IMR-90 (cell line): Measurements from ENCODE around the gene TGM4. TPM values are rescaled to one million over a fixed set of nuclear protein-coding genes. Genes with fewer than 3 reads are reported as not detected.

Source experiments
- ATAC-seq: fragments of 200-7000 bp; cut with Tn5 transposase; 2 replicates; pipeline ENCODE4 v1.9.1; 2020; ENCODE audit warnings: low read depth, mild to moderate bottlenecking, moderate library complexity
- BruUV-seq: library from RNA; stranded (reverse); fragments of 400-500 nt; replicated peaks from 2 replicates; lab custom pipeline; 2021; lab: Mats Ljungman, UMichigan
- CTCF ChIA-PET: fragments of 300-600 bp; formaldehyde crosslinking; extraction: SDS; loops from one replicate; lab custom pipeline; 2021; ENCODE audit warnings: antibody characterized with exemption; lab: Yijun Ruan, JAX
- POLR2A ChIA-PET: fragments of 300-600 bp; sonication (Branson Sonifier 250); formaldehyde crosslinking; loops from one replicate; lab custom pipeline; 2022; ENCODE audit warnings: antibody characterized with exemption; ENCODE audit not compliant: unreplicated experiment; lab: Charles Lee
- DNase-seq: peaks from one replicate; pipeline ENCODE4 v3.0.0; 2013
- H2AFZ ChIP-seq: replicated peaks from 2 replicates; pipeline ENCODE3; 2013; ENCODE audit warnings: low read length, mild to moderate bottlenecking; ENCODE audit not compliant: poor library complexity
- H2AK5ac ChIP-seq: 2 replicates; pipeline ENCODE4 v1.6.1; 2013; ENCODE audit warnings: low read depth, low read length, inconsistent platforms
- H2AK9ac ChIP-seq: replicated peaks from 2 replicates; pipeline ENCODE3; 2013; ENCODE audit warnings: mild to moderate bottlenecking, low read depth, low read length, moderate library complexity; ENCODE audit not compliant: poor library complexity
- H2BK120ac ChIP-seq: 2 replicates; pipeline ENCODE4 v1.6.1; 2013; ENCODE audit warnings: low read depth, low read length, inconsistent platforms
- H2BK15ac ChIP-seq: 3 replicates; pipeline ENCODE4 v1.6.1; 2013; ENCODE audit warnings: low read depth, low read length, inconsistent platforms
- H2BK20ac ChIP-seq: 2 replicates; pipeline ENCODE4 v1.6.1; 2013; ENCODE audit warnings: low read depth, mild to moderate bottlenecking, inconsistent platforms, low read length, moderate library complexity
- H2BK5ac ChIP-seq: 2 replicates; pipeline ENCODE4 v1.6.1; 2013; ENCODE audit warnings: mild to moderate bottlenecking, low read depth, low read length, inconsistent platforms; ENCODE audit not compliant: poor library complexity, severe bottlenecking
- H3K14ac ChIP-seq: replicated peaks from 2 replicates; pipeline ENCODE4 v1.6.1; 2013; ENCODE audit warnings: low read depth, low read length, inconsistent platforms
- H3K18ac ChIP-seq: 2 replicates; pipeline ENCODE4 v1.6.1; 2013; ENCODE audit warnings: low read depth, low read length, control low read depth
- H3K23ac ChIP-seq: 2 replicates; pipeline ENCODE4 v1.6.1; 2013; ENCODE audit warnings: low read depth, low read length, inconsistent platforms
- H3K27ac ChIP-seq: 2 replicates; pipeline ENCODE4 v1.5.1; 2013; ENCODE audit warnings: mild to moderate bottlenecking, control low read depth, low read length; ENCODE audit not compliant: insufficient read depth
- H3K27me3 ChIP-seq: 2 replicates; pipeline ENCODE4 v1.6.1; 2013; ENCODE audit warnings: low read length; ENCODE audit not compliant: control insufficient read depth, insufficient read depth
- H3K36me3 ChIP-seq: 2 replicates; pipeline ENCODE4 v1.6.1; 2013; ENCODE audit warnings: low read length, mixed read lengths; ENCODE audit not compliant: control insufficient read depth, insufficient read depth
- H3K4ac ChIP-seq: 2 replicates; pipeline ENCODE4 v1.6.1; 2013; ENCODE audit warnings: low read depth, low read length, inconsistent platforms
- H3K4me1 ChIP-seq: 2 replicates; pipeline ENCODE4 v1.6.1; 2013; ENCODE audit warnings: low read length, mixed read lengths; ENCODE audit not compliant: control insufficient read depth, insufficient read depth
- H3K4me2 ChIP-seq: 2 replicates; pipeline ENCODE4 v1.6.1; 2013; ENCODE audit warnings: low read depth, mild to moderate bottlenecking, control low read depth, low read length, moderate library complexity
- H3K4me3 ChIP-seq: 2 replicates; pipeline ENCODE4 v1.5.1; 2013; ENCODE audit warnings: low read depth, mild to moderate bottlenecking, control low read depth, low read length, moderate library complexity; ENCODE audit not compliant: insufficient read depth
- H3K56ac ChIP-seq: 2 replicates; pipeline ENCODE4 v1.6.1; 2013; ENCODE audit warnings: low read length, inconsistent platforms; ENCODE audit not compliant: insufficient read depth; ENCODE audit errors: extremely low read depth
- H3K79me1 ChIP-seq, 2 experiments: 2 replicates each; pipeline ENCODE4 v1.6.1; 2013; ENCODE audit warnings: low read length in 2 of 2, inconsistent platforms in 1 of 2, low read depth in 1 of 2
- H3K9ac ChIP-seq: 2 replicates; pipeline ENCODE4 v1.6.1; 2013; ENCODE audit warnings: low read depth, low read length, control low read depth
- H3K9me1 ChIP-seq: 2 replicates; pipeline ENCODE4 v1.6.1; 2013; ENCODE audit warnings: low read length, inconsistent platforms; ENCODE audit not compliant: insufficient read depth
- H3K9me3 ChIP-seq: 2 replicates; pipeline ENCODE4 v1.6.1; 2013; ENCODE audit warnings: low read length; ENCODE audit not compliant: control insufficient read depth, insufficient read depth
- H4K20me1 ChIP-seq: 2 replicates; pipeline ENCODE4 v1.6.1; 2013; ENCODE audit warnings: low read length, inconsistent platforms; ENCODE audit not compliant: insufficient read depth
- H4K5ac ChIP-seq: 2 replicates; pipeline ENCODE4 v1.6.1; 2013; ENCODE audit warnings: mild to moderate bottlenecking, low read depth, low read length, control low read depth
- H4K8ac ChIP-seq, 2 experiments: 2 replicates each; pipeline ENCODE4 v1.6.1; 2013; ENCODE audit warnings: low read depth in 2 of 2, low read length in 2 of 2, control low read depth in 1 of 2, inconsistent platforms in 1 of 2
- H4K91ac ChIP-seq: 2 replicates; pipeline ENCODE4 v1.6.1; 2013; ENCODE audit warnings: low read depth, low read length, inconsistent platforms; ENCODE audit not compliant: insufficient read depth
- RFX5 ChIP-seq: IDR thresholded peaks from 2 replicates; pipeline ENCODE4 v1.8.0; 2012; ENCODE audit warnings: low read depth, mild to moderate bottlenecking, low read length, moderate library complexity
- WGBS, 2 experiments: methylation state at CpG; one replicate each; pipeline versions ENCODE4 v1.1.5 to v1.1.7; 2013; ENCODE audit warnings: missing lambda C conversion rate in 2 of 2; ENCODE audit not compliant: insufficient read length in 1 of 2; ENCODE audit errors: extremely low coverage in 2 of 2; 5-methylcytosine and 5-hydroxymethylcytosine counted together
- dilution Hi-C: fragments of 300-500 bp; cut with HindIII; formaldehyde crosslinking; loops from one replicate; pipeline ENCODE4 v1.14.3; 2018; ENCODE audit warnings: low sequenced_read_pairs; ENCODE audit not compliant: unreplicated experiment
- in situ Hi-C: fragments of 300-500 bp; cut with MboI; formaldehyde crosslinking; loops from 3 replicates; pipeline ENCODE4 v1.14.3; 2019; ENCODE audit warnings: low sequenced_read_pairs, inconsistent platforms, mixed read lengths
- intact Hi-C: fragments of 100-400 bp; cut with micrococcal nuclease; formaldehyde crosslinking; loops from 2 replicates; pipeline ENCODE4 v1.10.0; 2022
- polyA plus RNA-seq, 3 experiments: library from polyadenylated mRNA; depleted of rRNA; stranded (reverse); fragments of >200 nt; gene quantifications; 2 replicates each; pipeline ENCODE4 v1.2.3, GENCODE V29; 2012; ENCODE audit warnings: low replicate concordance in 1 of 3
- total RNA-seq: library from RNA; depleted of rRNA; stranded (reverse); fragments of >200 nt; gene quantifications from 2 replicates; pipeline ENCODE4 v1.2.3, GENCODE V29; 2012

The TGM4 gene
- total and polyA plus RNA-seq, 2 of the 4 experiments (the other 2 are of a cell fraction), result under 0.01 to 0.10 TPM

GRCh38 chr3:44926172-44926571 lies 51.8 kb downstream of the TGM4 start:
- intact Hi-C loops (no loop called here), in situ Hi-C loops (no loop called here), dilution Hi-C loops (no loop called here)
- TSS peak; percentile 56 for BruUV-seq
- DNase-seq (no peak), ATAC-seq (no peak)
- Histone ChIP-seq H2BK20ac (no peak overlapping the region), H2AK5ac (no peak overlapping the region), H3K9ac (no peak overlapping the region), H4K20me1 (no peaks in the 10 kb centered on the region), H3K4ac (no peak overlapping the region), H2AFZ (no peak overlapping the region), H2AK9ac (no peak overlapping the region), H3K4me2 (no peak overlapping the region), H3K4me3 (no peak overlapping the region), H3K9me3 (no peaks in the 10 kb centered on the region), H3K23ac (no peak overlapping the region), H2BK15ac (no peak overlapping the region), H3K36me3 (peaks cover 44% of the 10 kb centered on the region), H4K8ac (no peak overlapping the region), H3K79me1 (no peaks in the 10 kb centered on the region), H3K27me3 (no peaks in the 10 kb centered on the region), H2BK5ac (no peak overlapping the region), H3K14ac (no peak overlapping the region), H2BK120ac (no peak overlapping the region), H3K18ac (no peak overlapping the region), H3K56ac (no peak overlapping the region), H4K91ac (no peak overlapping the region), H3K9me1 (no peaks in the 10 kb centered on the region; the same call in 1 of the 2 replicates), H4K5ac (no peak overlapping the region), H3K4me1 (peaks cover 2% of the 10 kb centered on the region; the same call in 1 of the 2 replicates), H3K27ac (no peak overlapping the region)
- CTCF ChIA-PET, result no interaction called here
- POLR2A ChIA-PET, result no interaction called here
- 97% methylated on average over 5 of the region's 10 CpGs; no CpG with 5 or more reads in 1 of the 2 experiments for WGBS, 2 experiments
- TF ChIP-seq RFX5, result no peak
